SK-N-SH (cell line): ENCODE results near the gene VAMP1. TPM values are rescaled to one million over a fixed set of nuclear protein-coding genes. Genes with fewer than 3 reads are reported as not detected.

ENCODE experiments used
- CTCF ChIA-PET: fragments of 300-600, 350-600 bp; formaldehyde crosslinking; extraction: SDS; loops from one replicate; lab custom pipeline; 2021; lab: Yijun Ruan, JAX
- POLR2A ChIA-PET: fragments of 350-600 bp; sonication (Branson Sonifier 250); formaldehyde crosslinking; extraction: SDS; loops from one replicate; lab custom pipeline; 2020; ENCODE audit warnings: antibody characterized with exemption, inconsistent platforms; lab: Yijun Ruan, JAX
- DNase-seq: peaks from one replicate; pipeline ENCODE4 v3.0.0; 2012
- H2AFZ ChIP-seq: fragments of 200-600 bp; sonication (generic); 2 replicates; pipeline ENCODE4 v1.8.1; 2016; ENCODE audit warnings: antibody characterized with exemption, mild to moderate bottlenecking, low read depth
- H3F3A ChIP-seq: fragments of 200-600 bp; sonication (generic); replicated peaks from 2 replicates; pipeline ENCODE3; 2016; ENCODE audit warnings: antibody characterized with exemption, mild to moderate bottlenecking; ENCODE audit not compliant: insufficient read depth
- H3K27ac ChIP-seq, 2 experiments: fragments of 200-500 bp in 1 of 2; fragments of 200-600 bp in 1 of 2; sonication (Bioruptor generic) in 1 of 2; sonication (generic), shearing (Covaris generic) in 1 of 2; 2 replicates each; pipeline versions ENCODE4 v1.5.1 to v1.6.1; 2014 to 2016; ENCODE audit warnings: low read depth in 2 of 2, inconsistent platforms in 1 of 2, low read length in 1 of 2, mild to moderate bottlenecking in 1 of 2, mixed read lengths in 1 of 2
- H3K27me3 ChIP-seq: fragments of 200-600 bp; sonication (generic), shearing (Covaris generic); 2 replicates; pipeline ENCODE4 v1.6.1; 2016; ENCODE audit warnings: mixed run types; ENCODE audit not compliant: insufficient read depth
- H3K36me3 ChIP-seq, 2 experiments: fragments of 200-500 bp in 1 of 2; fragments of 200-600 bp in 1 of 2; sonication (Bioruptor generic) in 1 of 2; sonication (generic) in 1 of 2; replicated peaks in 1 of 2; 2 replicates each; pipeline versions ENCODE3 to v1.5.1; 2014 to 2016; ENCODE audit warnings: low read length in 1 of 2, mild to moderate bottlenecking in 1 of 2; ENCODE audit not compliant: insufficient read depth in 2 of 2, control insufficient read depth in 1 of 2
- H3K4me1 ChIP-seq, 2 experiments: fragments of 200-500 bp in 1 of 2; fragments of 200-600 bp in 1 of 2; sonication (Bioruptor generic) in 1 of 2; sonication (generic), shearing (Covaris generic) in 1 of 2; 2 replicates each; pipeline versions ENCODE4 v1.5.1 to v1.6.1; 2014 to 2016; ENCODE audit warnings: low read depth in 1 of 2, low read length in 1 of 2, mixed run types in 1 of 2; ENCODE audit not compliant: insufficient read depth in 2 of 2, control insufficient read depth in 1 of 2
- H3K4me2 ChIP-seq: fragments of 200-600 bp; sonication (generic), shearing (Covaris generic); 2 replicates; pipeline ENCODE4 v1.6.1; 2017; ENCODE audit warnings: mixed run types
- H3K4me3 ChIP-seq, 2 experiments: fragments of 200-500 bp in 1 of 2; fragments of 200-600 bp in 1 of 2; sonication (Bioruptor generic) in 1 of 2; sonication (generic), shearing (Covaris generic) in 1 of 2; 2 replicates each; pipeline versions ENCODE4 v1.5.1 to v1.8.1; 2014 to 2016; ENCODE audit warnings: low read depth in 2 of 2, inconsistent platforms in 1 of 2, low read length in 1 of 2, mild to moderate bottlenecking in 1 of 2, mixed read lengths in 1 of 2, moderate library complexity in 1 of 2
- H3K79me2 ChIP-seq: fragments of 200-600 bp; sonication (generic); 2 replicates; pipeline ENCODE4 v1.8.1; 2017; ENCODE audit warnings: mild to moderate bottlenecking; ENCODE audit not compliant: insufficient read depth
- H3K9ac ChIP-seq: fragments of 200-600 bp; sonication (generic); 2 replicates; pipeline ENCODE4 v1.6.1; 2017; ENCODE audit warnings: mixed run types
- H3K9me2 ChIP-seq: fragments of 200-600 bp; sonication (generic); 2 replicates; pipeline ENCODE4 v1.6.1; 2017; ENCODE audit warnings: mixed run types
- H3K9me3 ChIP-seq: fragments of 200-600 bp; sonication (generic); 2 replicates; pipeline ENCODE4 v1.6.1; 2017; ENCODE audit warnings: mixed run types, mild to moderate bottlenecking, moderate library complexity
- H4K20me1 ChIP-seq: fragments of 200-600 bp; sonication (generic); 2 replicates; pipeline ENCODE4 v1.6.1; 2017; ENCODE audit warnings: mild to moderate bottlenecking, mixed run types; ENCODE audit not compliant: insufficient read depth
- ELF1 ChIP-seq: IDR thresholded peaks from 2 replicates; pipeline ENCODE4 v1.4.0; 2012
- EP300 ChIP-seq, 2 experiments: IDR thresholded peaks; 2 replicates each; pipeline versions ENCODE4 v1.4.0 to v1.6.1; 2012; ENCODE audit warnings: borderline replicate concordance in 1 of 2, low read depth in 1 of 2, low read length in 1 of 2
- FOSL2 ChIP-seq: IDR thresholded peaks from 2 replicates; pipeline ENCODE4 v1.4.0; 2012; ENCODE audit warnings: low read depth, mild to moderate bottlenecking, moderate library complexity, borderline replicate concordance
- FOXM1 ChIP-seq: IDR thresholded peaks from 2 replicates; pipeline ENCODE4 v1.4.0; 2012; ENCODE audit warnings: low read depth, mild to moderate bottlenecking
- GABPA ChIP-seq: IDR thresholded peaks from 2 replicates; pipeline ENCODE4 v1.4.0; 2012; ENCODE audit warnings: low read depth, mild to moderate bottlenecking
- GATA2 ChIP-seq: sonication (generic); formaldehyde crosslinking; IDR thresholded peaks from 2 replicates; pipeline ENCODE4 v1.5.0; 2020; ENCODE audit warnings: mild to moderate bottlenecking, missing genetic modification reagents
- JUND ChIP-seq: IDR thresholded peaks from 2 replicates; pipeline ENCODE4 v1.4.0; 2012
- MAX ChIP-seq: IDR thresholded peaks from 2 replicates; pipeline ENCODE4 v1.4.0; 2012; ENCODE audit warnings: low read depth
- MEF2A ChIP-seq: IDR thresholded peaks from 2 replicates; pipeline ENCODE4 v1.4.0; 2012; ENCODE audit warnings: low read depth, borderline replicate concordance
- MXI1 ChIP-seq: IDR thresholded peaks from 2 replicates; pipeline ENCODE4 v1.6.1; 2012; ENCODE audit warnings: mild to moderate bottlenecking, low read depth, low read length, improper control_type of control experiment
- NFIC ChIP-seq: IDR thresholded peaks from 2 replicates; pipeline ENCODE4 v1.4.0; 2012; ENCODE audit warnings: borderline replicate concordance
- NRF1 ChIP-seq: IDR thresholded peaks from 2 replicates; pipeline ENCODE4 v1.6.1; 2012; ENCODE audit warnings: low read depth, mild to moderate bottlenecking, low read length
- POLR2AphosphoS5 ChIP-seq: IDR thresholded peaks from 2 replicates; pipeline ENCODE4 v1.6.1; 2012; ENCODE audit warnings: low read depth, low read length
- RFX5 ChIP-seq: IDR thresholded peaks from 2 replicates; pipeline ENCODE4 v1.6.1; 2012; ENCODE audit warnings: mild to moderate bottlenecking, improper control_type of control experiment, low read length
- RXRA ChIP-seq: IDR thresholded peaks from 2 replicates; pipeline ENCODE4 v1.4.0; 2012; ENCODE audit warnings: low read depth, mild to moderate bottlenecking, borderline replicate concordance
- SIN3A ChIP-seq: IDR thresholded peaks from 2 replicates; pipeline ENCODE4 v1.6.1; 2012; ENCODE audit warnings: low read depth, mild to moderate bottlenecking, low read length, moderate library complexity, borderline replicate concordance
- SMC3 ChIP-seq: IDR thresholded peaks from 2 replicates; pipeline ENCODE4 v1.6.1; 2012; ENCODE audit warnings: low read depth, low read length, improper control_type of control experiment
- TAF1 ChIP-seq: IDR thresholded peaks from 2 replicates; pipeline ENCODE4 v1.6.1; 2012; ENCODE audit warnings: low read depth, mild to moderate bottlenecking, low read length, moderate library complexity, borderline replicate concordance
- TCF12 ChIP-seq: IDR thresholded peaks from 2 replicates; pipeline ENCODE4 v1.4.0; 2012
- TEAD4 ChIP-seq: IDR thresholded peaks from 2 replicates; pipeline ENCODE4 v1.4.0; 2012; ENCODE audit warnings: mild to moderate bottlenecking, borderline replicate concordance; ENCODE audit not compliant: insufficient read depth
- USF1 ChIP-seq: IDR thresholded peaks from 2 replicates; pipeline ENCODE4 v1.4.0; 2012; ENCODE audit warnings: low read depth, borderline replicate concordance
- USF2 ChIP-seq: fragments of 150-350 bp; IDR thresholded peaks from 2 replicates; pipeline ENCODE4 v1.6.1; 2017; ENCODE audit warnings: antibody characterized with exemption, low read length, low read depth, borderline replicate concordance
- YY1 ChIP-seq: IDR thresholded peaks from 2 replicates; pipeline ENCODE4 v1.4.0; 2012; ENCODE audit warnings: low read depth, mild to moderate bottlenecking
- ZBTB33 ChIP-seq: IDR thresholded peaks from 2 replicates; pipeline ENCODE4 v1.4.0; 2012; ENCODE audit warnings: low read depth, borderline replicate concordance
- WGBS: methylation state at CpG from one replicate; pipeline ENCODE4 v1.1.6; 2017; ENCODE audit warnings: low lambda C conversion rate; 5-methylcytosine and 5-hydroxymethylcytosine counted together
- polyA plus RNA-seq, 3 experiments: library from polyadenylated mRNA; depleted of rRNA; stranded (reverse); fragments of >200 nt; gene quantifications; 2 replicates each; pipeline ENCODE4 v1.2.3, GENCODE V29; 2012
- TF ChIP-seq, protein P1 (sequence below): fragments of 150-350 bp; IDR thresholded peaks from 2 replicates; pipeline ENCODE4 v1.6.1; 2016; ENCODE audit warnings: mild to moderate bottlenecking, low read depth, low read length
- TF ChIP-seq, protein P2 (sequence below): IDR thresholded peaks from 2 replicates; pipeline ENCODE4; 2012

VAMP1 gene
- polyA plus RNA-seq, 1 of the 3 experiments (the other 2 are of a cell fraction): 36.8 TPM

GRCh38 chr12:6492838-6493496 lies 22.5 kb upstream of the VAMP1 start, which contains the start of gene MRPL51:
Gene MRPL51 (minus strand): TSS chr12:6493262. CDS start chr12:6493136, 126 bp downstream.
- peak; percentile 94 for DNase-seq
- Histone ChIP-seq H3K27ac (peak within 1 kb of the TSS; percentile 97 to 99), H3K27me3 (no peaks in the 10 kb centered on the region), H3K9ac (peak within 1 kb of the TSS; percentile 97), H3K4me1 (peaks cover 13 to 18% of the 10 kb centered on the region in 2 experiments; a peak in 3 of 4 replicates), H3K4me3 (peak within 1 kb of the TSS; percentile 81 to 97), H3K9me2 (no peaks in the 10 kb centered on the region), H3K9me3 (no peaks in the 10 kb centered on the region), H3K79me2 (peaks cover 51% of the 10 kb centered on the region), H4K20me1 (no peaks in the 10 kb centered on the region), H3K36me3 (peaks cover 12 to 30% of the 10 kb centered on the region in 2 experiments), H3F3A (peaks cover 4% of the 10 kb centered on the region), H3K4me2 (peak within 1 kb of the TSS; percentile 99), H2AFZ (peak within 1 kb of the TSS; percentile 93)
- ChIA-PET POLR2A (interaction anchor here (0.6 to 1.6 kb wide), 11 partner anchors 9 to 451 kb away, joined by 3 to 30 read pairs (median 4); partner anchors contain the start of genes C12orf57, GAPDH, RNU7-1 and VAMP1), CTCF (interaction anchor here (0.8 to 2.3 kb wide), 5 partner anchors 22 to 45 kb away, joined by 3 to 15 read pairs (median 9); partner anchors contain the start of gene VAMP1)
- 1% methylated on average over 21 of the region's 39 CpGs for WGBS
- TF ChIP-seq RXRA (no peak), TCF12 (no peak), EP300 (IDR thresholded peaks at IDR 0.05; ENCODE audit: borderline replicate concordance in 1 of 2, low read depth in 1 of 2, low read length in 1 of 2) (no peak), NFIC (peak; percentile 19; the same call in 1 of the 2 replicates), JUND (no peak), FOSL2 (no peak), USF1 (no peak), USF2 (no peak), ELF1 (no peak), NRF1 (no peak), SIN3A (peak; percentile 69; the same call in 1 of the 2 replicates), GATA2 (no peak), ZBTB33 (no peak), RFX5 (no peak), TEAD4 (no peak), FOXM1 (no peak), GABPA (peak; percentile 90), MAX (peak; percentile 62), MXI1 (peak; percentile 56; the same call in 1 of the 2 replicates), SMC3 (no peak), YY1 (peak; percentile 92), TAF1 (peak; percentile 88), POLR2AphosphoS5 (peak; percentile 94), MEF2A (no peak)
- TF ChIP-seq, protein P1, sequence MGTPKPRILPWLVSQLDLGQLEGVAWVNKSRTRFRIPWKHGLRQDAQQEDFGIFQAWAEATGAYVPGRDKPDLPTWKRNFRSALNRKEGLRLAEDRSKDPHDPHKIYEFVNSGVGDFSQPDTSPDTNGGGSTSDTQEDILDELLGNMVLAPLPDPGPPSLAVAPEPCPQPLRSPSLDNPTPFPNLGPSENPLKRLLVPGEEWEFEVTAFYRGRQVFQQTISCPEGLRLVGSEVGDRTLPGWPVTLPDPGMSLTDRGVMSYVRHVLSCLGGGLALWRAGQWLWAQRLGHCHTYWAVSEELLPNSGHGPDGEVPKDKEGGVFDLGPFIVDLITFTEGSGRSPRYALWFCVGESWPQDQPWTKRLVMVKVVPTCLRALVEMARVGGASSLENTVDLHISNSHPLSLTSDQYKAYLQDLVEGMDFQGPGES: no peak
- TF ChIP-seq, protein P2, sequence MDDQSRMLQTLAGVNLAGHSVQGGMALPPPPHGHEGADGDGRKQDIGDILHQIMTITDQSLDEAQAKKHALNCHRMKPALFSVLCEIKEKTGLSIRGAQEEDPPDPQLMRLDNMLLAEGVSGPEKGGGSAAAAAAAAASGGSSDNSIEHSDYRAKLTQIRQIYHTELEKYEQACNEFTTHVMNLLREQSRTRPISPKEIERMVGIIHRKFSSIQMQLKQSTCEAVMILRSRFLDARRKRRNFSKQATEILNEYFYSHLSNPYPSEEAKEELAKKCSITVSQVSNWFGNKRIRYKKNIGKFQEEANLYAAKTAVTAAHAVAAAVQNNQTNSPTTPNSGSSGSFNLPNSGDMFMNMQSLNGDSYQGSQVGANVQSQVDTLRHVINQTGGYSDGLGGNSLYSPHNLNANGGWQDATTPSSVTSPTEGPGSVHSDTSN: no peak
